HCT116 (cell line): ENCODE results near the gene MTIF3. TPM values are rescaled to one million over a fixed set of nuclear protein-coding genes. Genes with fewer than 3 reads are reported as not detected.

Experiments used
- ATAC-seq: fragments of 200-7000 bp; cut with Tn5 transposase; 2 replicates; pipeline ENCODE4 v1.9.1; 2020; ENCODE audit warnings: mild to moderate bottlenecking, moderate library complexity
- BruUV-seq: library from RNA; stranded (reverse); fragments of 400-500 nt; replicated peaks from 2 replicates; lab custom pipeline; 2021; lab: Mats Ljungman, UMichigan
- CTCF ChIA-PET: fragments of 300-600 bp; sonication (Branson Sonifier 250); formaldehyde crosslinking; loops from one replicate; lab custom pipeline; 2021; ENCODE audit warnings: antibody characterized with exemption; lab: Charles Lee
- POLR2A ChIA-PET: fragments of 300-600, 350-600 bp; sonication (Branson Sonifier 250); formaldehyde crosslinking; loops from one replicate; lab custom pipeline; 2021; ENCODE audit warnings: antibody characterized with exemption; lab: Charles Lee
- RAD21 ChIA-PET, 2 experiments: fragments of 300-600 bp; sonication (Branson Sonifier 250); formaldehyde crosslinking; loops; one replicate each; lab custom pipeline; 2023; ENCODE audit warnings: low total read pairs in 2 of 2; ENCODE audit not compliant: uncharacterized antibody in 2 of 2, unreplicated experiment in 2 of 2, low non-redundant PET in 1 of 2; lab: Charles Lee
- DNase-seq: peaks from one replicate; pipeline ENCODE4 v3.0.0-alpha.2; 2010; ENCODE audit warnings: low read depth, low spot score
- H2AFZ ChIP-seq: fragments of 200-600 bp; shearing (Covaris generic), sonication (generic); 2 replicates; pipeline ENCODE4 v1.6.1; 2017; ENCODE audit warnings: low read depth, mixed run types, mixed read lengths, antibody characterized with exemption, low read length; ENCODE audit not compliant: poor library complexity, severe bottlenecking
- H3K27ac ChIP-seq: 2 replicates; pipeline ENCODE4 v1.5.1; 2012; ENCODE audit warnings: low read depth, low read length
- H3K27me3 ChIP-seq: fragments of 200-600 bp; sonication (generic); 2 replicates; pipeline ENCODE4 v1.6.1; 2016; ENCODE audit warnings: mixed run types, low read length, mixed read lengths; ENCODE audit not compliant: insufficient read depth
- H3K36me3 ChIP-seq, 2 experiments: fragments of 200-500 bp in 1 of 2; fragments of 200-600 bp in 1 of 2; sonication (Bioruptor generic) in 1 of 2; sonication (generic) in 1 of 2; 2 replicates each; pipeline versions ENCODE4 v1.5.1 to v1.6.1; 2014 to 2016; ENCODE audit warnings: low read length in 2 of 2, inconsistent platforms in 1 of 2, mixed read lengths in 1 of 2, mixed run types in 1 of 2; ENCODE audit not compliant: insufficient read depth in 2 of 2, control insufficient read depth in 1 of 2
- H3K4me1 ChIP-seq, 2 experiments: fragments of 200-600 bp in 1 of 2; sonication (generic) in 1 of 2; 2 replicates each; pipeline versions ENCODE4 v1.5.1 to v1.6.1; 2012 to 2017; ENCODE audit warnings: low read length in 2 of 2, inconsistent platforms in 1 of 2, mild to moderate bottlenecking in 1 of 2, mixed read lengths in 1 of 2, mixed run types in 1 of 2, moderate library complexity in 1 of 2; ENCODE audit not compliant: insufficient read depth in 2 of 2, control insufficient read depth in 1 of 2
- H3K4me2 ChIP-seq: fragments of 200-600 bp; sonication (generic); 2 replicates; pipeline ENCODE4 v1.6.1; 2017; ENCODE audit warnings: mixed run types, low read length, mixed read lengths
- H3K4me3 ChIP-seq, 2 experiments: fragments of 200-600 bp in 1 of 2; sonication (generic) in 1 of 2; replicated peaks in 1 of 2; 2 replicates each; pipeline ENCODE4 v1.5.1; 2011 to 2016; ENCODE audit warnings: low read length in 2 of 2, control low read depth in 1 of 2, low read depth in 1 of 2, mild to moderate bottlenecking in 1 of 2, mixed read lengths in 1 of 2, mixed run types in 1 of 2
- H3K79me2 ChIP-seq: fragments of 200-600 bp; sonication (generic); 2 replicates; pipeline ENCODE4 v1.6.1; 2017; ENCODE audit warnings: mild to moderate bottlenecking, mixed run types, low read length, moderate library complexity, mixed read lengths; ENCODE audit not compliant: insufficient read depth
- H3K9ac ChIP-seq: fragments of 200-600 bp; sonication (generic); 2 replicates; pipeline ENCODE4 v1.6.1; 2016; ENCODE audit warnings: low read length, mixed read lengths
- H3K9me2 ChIP-seq: fragments of 200-600 bp; sonication (generic), shearing (Covaris generic); 2 replicates; pipeline ENCODE4 v1.6.1; 2017; ENCODE audit warnings: mixed run types, mild to moderate bottlenecking, moderate library complexity; ENCODE audit not compliant: insufficient read depth
- H3K9me3 ChIP-seq, 2 experiments: fragments of 200-500 bp in 1 of 2; fragments of 200-600 bp in 1 of 2; sonication (Bioruptor generic) in 1 of 2; sonication (generic) in 1 of 2; 2 replicates each; pipeline ENCODE4 v1.6.1; 2014 to 2017; ENCODE audit warnings: low read length in 2 of 2, mixed read lengths in 2 of 2, inconsistent platforms in 1 of 2, low read depth in 1 of 2, mild to moderate bottlenecking in 1 of 2, mixed run types in 1 of 2, moderate library complexity in 1 of 2; ENCODE audit not compliant: control insufficient read depth in 1 of 2, insufficient read depth in 1 of 2
- H4K20me1 ChIP-seq: fragments of 200-600 bp; sonication (generic), shearing (Covaris generic); 2 replicates; pipeline ENCODE4 v1.6.1; 2017; ENCODE audit warnings: mixed run types, mild to moderate bottlenecking, moderate library complexity; ENCODE audit not compliant: insufficient read depth
- CBX3 ChIP-seq: IDR thresholded peaks from 2 replicates; pipeline ENCODE4 v1.6.1; 2012; ENCODE audit warnings: low read depth
- ELF1 ChIP-seq: IDR thresholded peaks from 2 replicates; pipeline ENCODE4 v1.6.1; 2012; ENCODE audit warnings: low read depth, borderline replicate concordance
- EZH2 ChIP-seq: fragments of 200-600 bp; sonication (generic); IDR thresholded peaks from 2 replicates; pipeline ENCODE4 v1.6.1; 2017; ENCODE audit warnings: antibody characterized with exemption, mixed run types
- POLR2A ChIP-seq: IDR thresholded peaks from 2 replicates; pipeline ENCODE4 v1.7.0; 2011; ENCODE audit warnings: borderline replicate concordance; ENCODE audit not compliant: insufficient read depth, insufficient read length; ENCODE audit errors: extremely low read depth
- SP1 ChIP-seq: IDR thresholded peaks from 2 replicates; pipeline ENCODE4 v1.6.1; 2012; ENCODE audit warnings: low read depth
- ZFX ChIP-seq: fragments of 450-650 bp; IDR thresholded peaks from 2 replicates; pipeline ENCODE4 v1.6.1; 2017
- intact Hi-C: fragments of 100-400 bp; cut with micrococcal nuclease; formaldehyde crosslinking; loops from 2 replicates; pipeline ENCODE4 v1.10.0; 2022
- total RNA-seq: library from RNA; stranded (reverse); gene quantifications from one replicate; pipeline ENCODE4 v1.2.1, GENCODE V29; 2021; ENCODE audit not compliant: unreplicated experiment
- TF ChIP-seq, protein P1 (sequence below): IDR thresholded peaks from 2 replicates; pipeline ENCODE4 v1.6.1; 2012; ENCODE audit warnings: low read depth
- TF ChIP-seq, protein P2 (sequence below): IDR thresholded peaks from 2 replicates; pipeline ENCODE4 v1.6.1; 2011; ENCODE audit warnings: mild to moderate bottlenecking, low read length, moderate library complexity; ENCODE audit not compliant: insufficient replicate concordance; ENCODE audit errors: extremely low read depth
- TF ChIP-seq, protein P3 (sequence below): IDR thresholded peaks from 2 replicates; pipeline ENCODE4 v1.6.1; 2012

MTIF3 gene
- total RNA-seq, 1 experiment from 2014 or later, result 27.8 TPM

DNA sequence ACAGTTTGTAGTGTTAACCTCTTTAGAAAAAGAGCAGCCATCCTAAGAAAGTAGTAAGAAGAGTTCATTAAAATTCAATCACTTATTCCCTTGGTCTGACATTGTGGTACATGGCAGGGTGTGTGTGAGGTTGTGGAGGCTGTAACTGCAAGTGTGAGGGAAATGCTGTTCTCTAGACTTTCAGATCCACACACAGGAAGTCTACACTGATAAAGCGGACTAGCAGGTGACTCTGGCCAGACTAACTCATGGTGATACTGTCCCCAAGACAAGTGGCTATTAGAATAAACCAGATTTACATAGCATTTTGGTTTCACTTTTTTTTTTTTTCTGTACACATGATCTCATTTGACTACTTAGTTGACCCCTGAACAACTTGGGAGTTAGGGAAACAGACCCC lies 10.0 kb downstream of the MTIF3 start:
- Histone ChIP-seq H3K9me3 (no peaks in the 10 kb centered on the region), H3K27me3 (no peaks in the 10 kb centered on the region)
- BruUV-seq, result no TSS peak
- TF ChIP-seq, protein P1, sequence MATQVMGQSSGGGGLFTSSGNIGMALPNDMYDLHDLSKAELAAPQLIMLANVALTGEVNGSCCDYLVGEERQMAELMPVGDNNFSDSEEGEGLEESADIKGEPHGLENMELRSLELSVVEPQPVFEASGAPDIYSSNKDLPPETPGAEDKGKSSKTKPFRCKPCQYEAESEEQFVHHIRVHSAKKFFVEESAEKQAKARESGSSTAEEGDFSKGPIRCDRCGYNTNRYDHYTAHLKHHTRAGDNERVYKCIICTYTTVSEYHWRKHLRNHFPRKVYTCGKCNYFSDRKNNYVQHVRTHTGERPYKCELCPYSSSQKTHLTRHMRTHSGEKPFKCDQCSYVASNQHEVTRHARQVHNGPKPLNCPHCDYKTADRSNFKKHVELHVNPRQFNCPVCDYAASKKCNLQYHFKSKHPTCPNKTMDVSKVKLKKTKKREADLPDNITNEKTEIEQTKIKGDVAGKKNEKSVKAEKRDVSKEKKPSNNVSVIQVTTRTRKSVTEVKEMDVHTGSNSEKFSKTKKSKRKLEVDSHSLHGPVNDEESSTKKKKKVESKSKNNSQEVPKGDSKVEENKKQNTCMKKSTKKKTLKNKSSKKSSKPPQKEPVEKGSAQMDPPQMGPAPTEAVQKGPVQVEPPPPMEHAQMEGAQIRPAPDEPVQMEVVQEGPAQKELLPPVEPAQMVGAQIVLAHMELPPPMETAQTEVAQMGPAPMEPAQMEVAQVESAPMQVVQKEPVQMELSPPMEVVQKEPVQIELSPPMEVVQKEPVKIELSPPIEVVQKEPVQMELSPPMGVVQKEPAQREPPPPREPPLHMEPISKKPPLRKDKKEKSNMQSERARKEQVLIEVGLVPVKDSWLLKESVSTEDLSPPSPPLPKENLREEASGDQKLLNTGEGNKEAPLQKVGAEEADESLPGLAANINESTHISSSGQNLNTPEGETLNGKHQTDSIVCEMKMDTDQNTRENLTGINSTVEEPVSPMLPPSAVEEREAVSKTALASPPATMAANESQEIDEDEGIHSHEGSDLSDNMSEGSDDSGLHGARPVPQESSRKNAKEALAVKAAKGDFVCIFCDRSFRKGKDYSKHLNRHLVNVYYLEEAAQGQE, result no peak
- TF ChIP-seq, protein P2, sequence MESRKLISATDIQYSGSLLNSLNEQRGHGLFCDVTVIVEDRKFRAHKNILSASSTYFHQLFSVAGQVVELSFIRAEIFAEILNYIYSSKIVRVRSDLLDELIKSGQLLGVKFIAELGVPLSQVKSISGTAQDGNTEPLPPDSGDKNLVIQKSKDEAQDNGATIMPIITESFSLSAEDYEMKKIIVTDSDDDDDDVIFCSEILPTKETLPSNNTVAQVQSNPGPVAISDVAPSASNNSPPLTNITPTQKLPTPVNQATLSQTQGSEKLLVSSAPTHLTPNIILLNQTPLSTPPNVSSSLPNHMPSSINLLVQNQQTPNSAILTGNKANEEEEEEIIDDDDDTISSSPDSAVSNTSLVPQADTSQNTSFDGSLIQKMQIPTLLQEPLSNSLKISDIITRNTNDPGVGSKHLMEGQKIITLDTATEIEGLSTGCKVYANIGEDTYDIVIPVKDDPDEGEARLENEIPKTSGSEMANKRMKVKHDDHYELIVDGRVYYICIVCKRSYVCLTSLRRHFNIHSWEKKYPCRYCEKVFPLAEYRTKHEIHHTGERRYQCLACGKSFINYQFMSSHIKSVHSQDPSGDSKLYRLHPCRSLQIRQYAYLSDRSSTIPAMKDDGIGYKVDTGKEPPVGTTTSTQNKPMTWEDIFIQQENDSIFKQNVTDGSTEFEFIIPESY, result no peak
- no peak for TF ChIP-seq SP1
- TF ChIP-seq, protein P3, sequence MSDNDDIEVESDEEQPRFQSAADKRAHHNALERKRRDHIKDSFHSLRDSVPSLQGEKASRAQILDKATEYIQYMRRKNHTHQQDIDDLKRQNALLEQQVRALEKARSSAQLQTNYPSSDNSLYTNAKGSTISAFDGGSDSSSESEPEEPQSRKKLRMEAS, result no peak
- no peak for TF ChIP-seq ZFX
- TF ChIP-seq POLR2A, result no peak
- TF ChIP-seq ELF1, result no peak
- TF ChIP-seq EZH2, result no peak
- TF ChIP-seq CBX3, result no peak
- TF ChIP-seq, all 23 proteins: peak for 0
- RAD21 ChIA-PET, result no interaction called here
- Histone ChIP-seq H3K4me1 (no peaks in the 10 kb centered on the region), H3K9me2 (no peaks in the 10 kb centered on the region), H3K27ac (no peak overlapping the region), H3K36me3 (peaks cover 7 to 8% of the 10 kb centered on the region in 2 experiments; a peak in 2 of 4 replicates), H3K9ac (no peak overlapping the region), H4K20me1 (no peaks in the 10 kb centered on the region), H3K4me3 (no peak overlapping the region), H3K79me2 (no peaks in the 10 kb centered on the region), H3K4me2 (no peak overlapping the region), H2AFZ (no peak overlapping the region)
- ATAC-seq, result no peak
- CTCF ChIA-PET, result no interaction called here
- intact Hi-C loops, result no loop called here
- no peak for DNase-seq
- POLR2A ChIA-PET, result no interaction called here
